Endodermal cell (in vitro differentiated cells): ENCODE measurements around the gene RHD. TPM values are rescaled to one million over a fixed set of nuclear protein-coding genes. Genes with fewer than 3 reads are reported as not detected.

Experiments used
- DNase-seq: peaks from one replicate; pipeline ENCODE4 v3.0.0-alpha.2; 2017
- H3K27ac ChIP-seq: 2 replicates; pipeline ENCODE4 v1.5.1; 2013; ENCODE audit warnings: mild to moderate bottlenecking, low read depth, low read length, moderate library complexity
- H3K27me3 ChIP-seq: 2 replicates; pipeline ENCODE4 v1.6.1; 2013; ENCODE audit warnings: mild to moderate bottlenecking, low read length, moderate library complexity; ENCODE audit not compliant: insufficient read depth, control insufficient read depth, poor library complexity, severe bottlenecking
- H3K36me3 ChIP-seq: 2 replicates; pipeline ENCODE4 v1.7.0; 2013; ENCODE audit warnings: mild to moderate bottlenecking, low read length, moderate library complexity; ENCODE audit not compliant: control insufficient read depth, insufficient read depth
- H3K4me1 ChIP-seq: one replicate; pipeline ENCODE4 v1.7.0; 2013; ENCODE audit warnings: low read length; ENCODE audit not compliant: control insufficient read depth, insufficient read depth
- H3K4me3 ChIP-seq: 2 replicates; pipeline ENCODE4 v1.5.1; 2013; ENCODE audit warnings: mild to moderate bottlenecking, low read length, moderate library complexity
- H3K9ac ChIP-seq: 2 replicates; pipeline ENCODE4 v1.6.1; 2013; ENCODE audit warnings: mild to moderate bottlenecking, low read length, moderate library complexity; ENCODE audit not compliant: poor library complexity, severe bottlenecking; ENCODE audit errors: extremely low read depth
- H3K9me3 ChIP-seq: 2 replicates; pipeline ENCODE4 v1.6.1; 2013; ENCODE audit warnings: mild to moderate bottlenecking, low read length, moderate library complexity; ENCODE audit not compliant: control insufficient read depth
- H3K27ac Mint-ChIP-seq: 2 replicates; pipeline ENCODE4 v1.8.0; 2020; ENCODE audit warnings: mixed read lengths
- H3K27me3 Mint-ChIP-seq: 2 replicates; pipeline ENCODE4 v1.8.0; 2021; ENCODE audit warnings: mild to moderate bottlenecking, mixed read lengths; ENCODE audit not compliant: insufficient read depth
- H3K36me3 Mint-ChIP-seq: 2 replicates; pipeline ENCODE4 v1.8.0; 2020; ENCODE audit warnings: low read depth, mixed read lengths
- H3K4me1 Mint-ChIP-seq: 2 replicates; pipeline ENCODE4 v1.8.0; 2020; ENCODE audit warnings: mixed read lengths
- H3K4me3 Mint-ChIP-seq: 2 replicates; pipeline ENCODE4 v1.8.0; 2020; ENCODE audit warnings: mild to moderate bottlenecking, moderate library complexity, mixed read lengths
- H3K9me3 Mint-ChIP-seq: 2 replicates; pipeline ENCODE4 v1.8.0; 2020; ENCODE audit warnings: mild to moderate bottlenecking, mixed read lengths
- WGBS, 2 experiments: methylation state at CpG; one replicate each; pipeline versions ENCODE4 v1.1.5 to v1.1.7; 2013; ENCODE audit warnings: missing lambda C conversion rate in 2 of 2, mixed read lengths in 1 of 2; ENCODE audit not compliant: insufficient coverage in 1 of 2, insufficient read length in 1 of 2; 5-methylcytosine and 5-hydroxymethylcytosine counted together
- total RNA-seq, 2 donors: library from RNA; stranded (reverse); fragmentation: NEBNext Ultra II Directional in 1 of 2; extraction: Animal tissue kit (Norgen Biotek cat#: 25700) in 1 of 2; gene quantifications; 2 replicates in 1 of 2; 3 replicates in 1 of 2; pipeline ENCODE4 v1.2.1, GENCODE V29; 2021
- TF ChIP-seq, protein P1 (sequence below): fragments of 200-600 bp; sonication (generic); conservative IDR thresholded peaks from 2 replicates; pipeline ENCODE4 v1.5.0; 2021; ENCODE audit warnings: antibody characterized with exemption, mild to moderate bottlenecking

The RHD gene
- total RNA-seq, 2 donors from 2014 or later, result not detected

DNA sequence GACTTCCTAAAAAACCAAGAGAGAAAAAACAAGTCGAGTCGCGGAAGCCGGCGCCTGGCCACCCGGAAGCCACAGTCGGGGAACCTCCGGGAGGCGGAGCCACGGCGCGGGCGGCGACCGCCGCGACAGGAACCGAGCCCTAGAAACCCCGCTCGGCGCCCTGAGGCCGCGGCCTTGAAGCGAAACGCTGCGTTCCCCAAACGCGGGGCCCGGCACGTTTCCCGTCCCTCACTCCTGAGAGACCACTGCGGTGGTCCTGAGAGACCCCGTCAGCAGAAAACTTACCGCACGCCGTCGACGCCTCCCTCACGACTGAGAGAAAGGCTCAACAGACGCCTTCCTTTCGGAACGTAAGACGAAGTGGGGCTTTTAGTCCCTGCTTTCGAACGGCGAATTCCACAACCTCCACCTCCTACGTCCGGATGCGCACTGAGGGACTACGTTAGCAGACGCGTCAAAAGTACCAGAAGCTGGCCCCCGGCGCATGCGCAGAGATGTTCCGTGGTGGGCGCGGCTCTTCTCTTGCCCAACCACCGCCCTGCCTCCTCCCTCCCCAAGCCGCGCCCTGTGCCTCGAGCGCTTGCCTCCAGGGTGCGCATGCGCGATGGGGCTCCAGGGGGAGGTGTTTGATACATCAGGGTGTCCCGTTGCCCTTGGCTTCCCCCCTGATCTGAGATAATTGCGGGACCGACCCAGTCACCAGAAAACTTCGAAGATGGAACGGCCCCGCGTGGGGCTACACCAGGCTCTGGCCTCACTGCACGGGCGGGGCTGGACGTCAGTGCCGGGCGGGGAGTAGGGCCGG, 25.1 kb upstream of the RHD start, which contains the start of gene RSRP1:
RSRP1 (minus strand) TSS at position 431 of the 805 bp plus-strand sequence. CDS start 491 bp downstream, outside the sequence.
- Histone ChIP-seq H3K9ac (peak within 1 kb of the TSS; percentile 92), H3K36me3 (peaks cover 44% of the 10 kb centered on the region), H3K4me3 (peak within 1 kb of the TSS; percentile 100), H3K27ac (peak within 1 kb of the TSS; percentile 94), H3K27me3 (no peaks in the 10 kb centered on the region), H3K9me3 (no peaks in the 10 kb centered on the region), H3K4me1 (peaks cover 4% of the 10 kb centered on the region)
- H3K27me3 Mint-ChIP-seq, result no peaks in the 10 kb centered on the region
- H3K36me3 Mint-ChIP-seq, result peaks cover 40% of the 10 kb centered on the region
- H3K27ac Mint-ChIP-seq, result peak within 1 kb of the TSS; percentile 98
- DNase-seq, result peak; percentile 100
- 0% methylated on average over 21 to 79 of the region's 79 CpGs for WGBS, 2 experiments
- H3K9me3 Mint-ChIP-seq, result no peaks in the 10 kb centered on the region
- TF ChIP-seq, protein P1, sequence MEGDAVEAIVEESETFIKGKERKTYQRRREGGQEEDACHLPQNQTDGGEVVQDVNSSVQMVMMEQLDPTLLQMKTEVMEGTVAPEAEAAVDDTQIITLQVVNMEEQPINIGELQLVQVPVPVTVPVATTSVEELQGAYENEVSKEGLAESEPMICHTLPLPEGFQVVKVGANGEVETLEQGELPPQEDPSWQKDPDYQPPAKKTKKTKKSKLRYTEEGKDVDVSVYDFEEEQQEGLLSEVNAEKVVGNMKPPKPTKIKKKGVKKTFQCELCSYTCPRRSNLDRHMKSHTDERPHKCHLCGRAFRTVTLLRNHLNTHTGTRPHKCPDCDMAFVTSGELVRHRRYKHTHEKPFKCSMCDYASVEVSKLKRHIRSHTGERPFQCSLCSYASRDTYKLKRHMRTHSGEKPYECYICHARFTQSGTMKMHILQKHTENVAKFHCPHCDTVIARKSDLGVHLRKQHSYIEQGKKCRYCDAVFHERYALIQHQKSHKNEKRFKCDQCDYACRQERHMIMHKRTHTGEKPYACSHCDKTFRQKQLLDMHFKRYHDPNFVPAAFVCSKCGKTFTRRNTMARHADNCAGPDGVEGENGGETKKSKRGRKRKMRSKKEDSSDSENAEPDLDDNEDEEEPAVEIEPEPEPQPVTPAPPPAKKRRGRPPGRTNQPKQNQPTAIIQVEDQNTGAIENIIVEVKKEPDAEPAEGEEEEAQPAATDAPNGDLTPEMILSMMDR, result no peak
- peaks cover 24% of the 10 kb centered on the region for H3K4me1 Mint-ChIP-seq
- H3K4me3 Mint-ChIP-seq, result peak within 1 kb of the TSS; percentile 96

DNA sequence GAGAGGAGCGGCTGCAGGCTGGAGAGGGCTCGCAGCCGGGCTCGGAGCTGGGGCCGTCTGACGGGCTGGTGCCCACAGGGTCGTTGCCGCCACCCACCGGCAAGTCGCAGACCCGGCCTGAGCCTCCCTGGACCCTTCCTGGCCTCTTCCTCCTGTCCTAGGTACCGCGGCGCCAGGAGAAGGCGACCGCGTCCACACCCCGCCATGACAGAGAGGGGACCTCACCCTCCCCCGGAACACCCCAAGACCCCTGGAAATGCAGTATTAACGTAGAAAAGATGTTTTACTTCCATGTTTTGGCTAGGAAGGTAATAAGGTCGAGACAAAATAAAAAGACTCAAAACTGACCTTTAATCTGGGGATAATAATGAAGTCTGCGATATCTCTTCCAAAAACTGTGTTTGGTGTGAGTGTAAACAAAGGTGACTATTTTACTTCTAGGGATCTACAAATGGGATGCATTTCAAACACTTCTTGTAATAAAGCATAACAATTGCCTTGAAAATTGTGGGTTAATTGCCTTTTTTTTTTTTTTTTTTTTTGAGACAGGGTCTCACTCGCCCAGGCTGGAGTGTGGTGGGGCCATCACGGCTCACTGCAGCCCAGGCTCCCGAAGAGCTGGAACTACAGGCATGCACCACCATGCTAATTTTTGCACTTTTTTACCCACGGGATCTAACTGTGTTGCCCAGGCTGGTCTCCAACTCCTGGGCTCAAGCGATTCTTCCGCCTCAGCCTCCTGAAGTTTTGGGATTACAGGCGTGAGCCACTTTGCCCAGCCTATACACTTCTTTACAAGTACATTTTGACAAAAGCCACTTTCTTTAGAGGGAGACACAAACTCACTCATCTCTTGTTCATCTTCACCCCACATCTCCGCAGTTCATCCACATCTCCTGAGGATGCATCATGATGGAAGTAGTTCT, 24.2 kb upstream of the RHD start:
- peaks cover 32% of the 10 kb centered on the region for H3K36me3 Mint-ChIP-seq
- no peak for DNase-seq
- Histone ChIP-seq H3K9me3 (no peaks in the 10 kb centered on the region), H3K4me1 (peaks cover 4% of the 10 kb centered on the region), H3K27me3 (no peaks in the 10 kb centered on the region), H3K27ac (peak overlapping the region; percentile 54), H3K4me3 (peak overlapping the region; percentile 100), H3K9ac (peak overlapping the region; percentile 28), H3K36me3 (peaks cover 35% of the 10 kb centered on the region)
- H3K27ac Mint-ChIP-seq, result peak overlapping the region; percentile 98
- TF ChIP-seq, protein P1, result peak; percentile 72
- WGBS, 2 experiments, result 27 to 72% methylated on average over 7 to 30 of the region's 30 CpGs
- H3K4me3 Mint-ChIP-seq, result peak overlapping the region; percentile 96
- H3K4me1 Mint-ChIP-seq, result peaks cover 24% of the 10 kb centered on the region
- H3K27me3 Mint-ChIP-seq, result no peaks in the 10 kb centered on the region
- H3K9me3 Mint-ChIP-seq, result no peaks in the 10 kb centered on the region

DNA sequence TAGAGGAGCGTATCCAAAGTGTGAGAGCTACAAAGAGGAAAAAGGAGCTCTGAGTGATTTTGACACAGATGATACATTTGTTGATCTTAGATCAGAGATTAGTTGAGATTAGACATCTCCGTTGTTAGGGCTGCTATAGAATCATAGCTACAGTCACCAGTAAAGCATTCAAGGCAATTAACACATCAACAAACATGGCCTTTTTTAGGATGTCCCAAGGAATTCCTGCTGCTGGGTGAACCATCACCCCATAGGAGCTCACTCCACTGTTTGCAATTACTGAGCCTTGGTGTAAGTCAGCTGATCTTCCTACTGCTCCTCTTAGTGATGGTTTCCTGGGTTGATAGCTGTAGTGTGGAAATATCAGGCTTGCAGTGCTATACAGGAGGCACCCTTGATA, 18.4 kb upstream of the RHD start:
- DNase-seq, result peak; percentile 70
- Mint-ChIP-seq H3K4me3 (no peak overlapping the region), H3K27me3 (no peaks in the 10 kb centered on the region), H3K4me1 (peaks cover 27% of the 10 kb centered on the region), H3K36me3 (no peaks in the 10 kb centered on the region), H3K27ac (peak overlapping the region; percentile 73), H3K9me3 (no peaks in the 10 kb centered on the region)
- Histone ChIP-seq H3K4me3 (no peak overlapping the region), H3K9ac (no peak overlapping the region), H3K4me1 (peaks cover 11% of the 10 kb centered on the region), H3K9me3 (no peaks in the 10 kb centered on the region), H3K27ac (no peak overlapping the region), H3K36me3 (no peaks in the 10 kb centered on the region), H3K27me3 (no peaks in the 10 kb centered on the region)
- 32% methylated on average over 2 of the region's 2 CpGs; no CpG with 5 or more reads in 1 of the 2 experiments for WGBS, 2 experiments
- TF ChIP-seq, protein P1, result no peak
